Retina (tissue), 1 donor: ENCODE results near the gene CDK17.
"Not testable (repeated sequence)": the region's sequence is repeated elsewhere in the genome, so short reads cannot be mapped to it uniquely, and the experiment has no call there.

Source experiments
- DNase-seq: peaks from one replicate; pipeline ENCODE4 v3.0.0-alpha.2; 2016

Gene CDK17

DNA sequence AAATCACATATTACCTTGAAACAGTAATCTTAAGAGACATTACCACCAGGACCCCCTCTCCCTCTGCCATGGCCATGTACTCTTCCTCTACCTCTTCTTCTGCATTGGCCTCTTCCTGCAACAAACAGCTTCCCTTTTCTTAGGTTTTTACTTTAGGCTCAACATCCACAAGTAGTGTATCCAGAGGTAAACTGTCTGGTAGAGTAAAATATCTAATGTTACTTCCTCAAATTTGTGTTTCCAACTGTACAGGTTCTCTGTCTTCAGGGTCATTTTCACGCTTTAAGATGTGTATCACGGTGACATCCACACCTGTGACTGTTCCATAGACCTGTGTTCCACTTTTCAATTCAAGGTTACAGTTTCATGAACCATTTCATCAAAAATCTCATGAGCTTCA is 13.4 kb downstream of the CDK17 start:
- DNase-seq: no peak

DNA sequence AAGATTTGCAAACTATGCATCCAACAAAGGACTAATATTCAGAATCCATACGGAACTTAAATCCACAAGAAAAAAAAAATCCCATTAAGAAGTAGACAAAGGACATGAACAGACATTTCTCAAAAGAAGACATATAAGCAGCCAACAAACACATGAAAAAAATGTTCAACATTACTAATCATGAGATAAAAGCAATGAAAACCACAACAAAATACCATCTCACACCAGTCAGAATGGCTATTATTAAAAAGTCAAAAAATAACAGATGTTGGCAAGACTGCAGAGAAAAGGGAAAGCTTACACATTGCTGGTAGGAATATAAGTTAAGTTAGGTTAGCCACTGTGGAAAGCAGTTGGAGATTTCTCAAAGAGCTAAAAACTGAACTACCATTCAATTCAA is 16.2 kb downstream of the CDK17 start:
- no peak for DNase-seq

DNA sequence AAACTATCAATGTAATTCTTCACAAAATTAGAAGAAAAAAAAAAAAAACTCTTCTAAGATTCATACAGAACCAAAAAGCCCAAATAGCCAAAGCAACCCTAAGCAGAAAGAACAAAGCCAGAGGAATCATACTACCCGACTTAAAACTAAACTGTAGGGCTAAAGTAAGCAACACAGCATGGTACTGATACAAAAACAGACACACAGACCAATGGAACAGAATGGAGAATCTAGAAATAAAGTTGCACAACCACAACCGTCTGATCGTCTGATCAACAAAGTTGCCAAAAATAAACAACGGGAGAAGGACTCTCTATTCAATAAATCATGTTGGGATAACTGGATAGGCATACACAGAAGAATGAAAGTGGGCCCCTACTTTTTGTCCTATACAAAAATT is 16.9 kb downstream of the CDK17 start:
- no peak for DNase-seq

DNA sequence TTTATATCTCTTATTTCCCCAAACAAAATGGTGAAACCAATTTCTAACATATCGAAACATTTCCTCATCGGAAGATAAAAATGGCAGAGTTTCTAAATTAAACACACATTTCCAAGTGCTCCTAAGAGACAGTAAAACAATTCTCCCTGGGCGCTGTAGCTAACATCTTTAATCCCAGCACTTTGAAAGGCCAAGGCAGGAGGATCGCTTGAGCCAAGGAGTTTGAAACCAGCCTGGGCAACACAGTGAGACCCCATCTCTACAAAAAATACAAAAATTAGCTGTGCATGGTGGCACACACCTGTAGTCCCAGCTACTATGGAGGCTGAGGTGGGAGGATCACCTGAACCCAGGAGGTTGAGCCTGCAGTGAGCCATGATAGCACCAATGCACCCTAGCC is 20.5 kb downstream of the CDK17 start:
- not testable (repeated sequence) for DNase-seq

DNA sequence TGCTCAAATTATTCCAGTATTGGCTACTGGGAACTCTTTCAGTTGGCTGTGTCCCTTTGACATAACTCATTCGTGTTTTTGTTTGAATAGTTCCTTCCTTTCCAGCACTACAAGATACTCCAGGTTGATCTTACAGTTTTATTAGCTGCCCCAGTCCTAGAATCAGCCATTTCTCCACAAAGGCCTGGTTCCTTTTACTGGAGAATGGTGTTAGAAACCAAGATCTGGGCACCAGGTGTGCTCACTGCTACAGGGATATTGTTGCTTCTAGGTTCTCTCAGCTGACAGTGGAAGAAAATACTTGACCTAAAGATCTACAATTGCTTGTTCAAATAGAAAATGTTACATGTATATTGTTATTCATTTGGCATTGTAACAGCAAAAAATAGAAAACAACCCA is 21.9 kb downstream of the CDK17 start:
- DNase-seq: no peak

DNA sequence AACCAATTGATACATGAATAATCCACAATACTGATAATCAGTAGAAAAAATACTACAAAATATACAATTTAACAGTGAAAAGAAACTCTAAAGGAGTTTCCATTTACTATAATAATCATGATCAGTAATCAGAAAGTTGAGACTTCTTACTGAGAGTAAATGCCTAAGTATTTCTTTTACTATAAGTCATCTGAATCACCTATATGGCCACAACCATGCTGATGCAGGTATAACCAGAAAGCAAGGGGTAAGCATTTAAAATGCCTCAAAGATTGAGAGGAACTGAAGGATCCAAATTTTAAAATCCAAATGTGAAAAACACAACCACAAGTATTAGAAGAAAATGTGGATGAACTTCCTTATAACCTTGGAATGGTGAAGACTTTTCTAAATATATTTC is 23.4 kb downstream of the CDK17 start:
- no peak for DNase-seq

DNA sequence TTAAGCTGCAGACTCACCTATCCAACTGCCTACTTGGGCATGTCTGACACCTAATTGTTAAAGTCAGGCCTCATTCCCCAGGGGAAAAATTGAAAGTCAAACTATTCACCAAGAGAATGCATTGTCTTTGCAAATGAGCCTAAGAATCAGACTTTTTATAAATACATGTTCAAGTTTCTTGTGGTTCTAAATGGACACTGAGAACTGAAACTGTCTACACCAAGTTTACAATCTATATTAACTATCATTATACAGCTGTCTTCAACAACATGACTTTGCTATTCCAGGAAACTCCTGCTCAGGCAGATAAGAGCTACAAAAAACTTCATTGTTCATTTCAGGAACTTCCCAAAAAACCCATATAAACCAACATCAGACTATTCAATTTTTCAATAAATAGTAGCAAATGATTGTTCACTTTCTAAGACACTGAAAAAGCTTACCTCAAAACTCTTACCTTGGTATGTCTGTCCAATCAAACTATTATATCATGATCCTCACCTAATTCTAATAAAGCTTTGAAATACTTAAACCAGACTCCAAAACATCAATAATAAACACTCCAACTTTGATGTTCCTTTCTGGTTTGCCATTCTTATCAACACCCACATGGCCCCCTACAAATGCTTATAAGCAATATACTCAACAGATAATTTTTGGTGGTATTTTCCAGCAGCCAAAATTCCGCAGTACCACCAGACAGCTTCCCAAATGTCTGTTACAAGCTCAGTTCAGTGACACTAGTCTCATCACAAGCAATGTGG is 24.2 kb downstream of the CDK17 start:
- no peak for DNase-seq

DNA sequence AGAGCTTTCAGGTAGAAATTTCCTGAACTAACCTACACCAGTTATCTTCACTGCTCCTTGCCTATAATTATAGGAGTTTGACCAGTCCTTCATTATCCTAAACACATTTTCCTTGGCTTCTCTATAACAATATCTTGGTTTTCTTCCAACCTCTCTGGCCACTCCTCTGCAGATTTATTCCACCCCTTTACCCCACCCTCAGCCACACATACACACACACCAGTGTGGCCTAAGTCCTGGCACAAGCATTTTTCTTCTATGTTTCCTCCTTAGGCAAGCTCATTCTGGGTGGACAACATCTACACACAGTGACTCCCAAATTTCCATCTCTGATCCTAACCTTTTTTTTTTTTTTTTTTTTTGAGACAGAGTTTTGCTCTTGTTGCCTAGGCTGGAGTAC is 25.1 kb downstream of the CDK17 start:
- no peak for DNase-seq

DNA sequence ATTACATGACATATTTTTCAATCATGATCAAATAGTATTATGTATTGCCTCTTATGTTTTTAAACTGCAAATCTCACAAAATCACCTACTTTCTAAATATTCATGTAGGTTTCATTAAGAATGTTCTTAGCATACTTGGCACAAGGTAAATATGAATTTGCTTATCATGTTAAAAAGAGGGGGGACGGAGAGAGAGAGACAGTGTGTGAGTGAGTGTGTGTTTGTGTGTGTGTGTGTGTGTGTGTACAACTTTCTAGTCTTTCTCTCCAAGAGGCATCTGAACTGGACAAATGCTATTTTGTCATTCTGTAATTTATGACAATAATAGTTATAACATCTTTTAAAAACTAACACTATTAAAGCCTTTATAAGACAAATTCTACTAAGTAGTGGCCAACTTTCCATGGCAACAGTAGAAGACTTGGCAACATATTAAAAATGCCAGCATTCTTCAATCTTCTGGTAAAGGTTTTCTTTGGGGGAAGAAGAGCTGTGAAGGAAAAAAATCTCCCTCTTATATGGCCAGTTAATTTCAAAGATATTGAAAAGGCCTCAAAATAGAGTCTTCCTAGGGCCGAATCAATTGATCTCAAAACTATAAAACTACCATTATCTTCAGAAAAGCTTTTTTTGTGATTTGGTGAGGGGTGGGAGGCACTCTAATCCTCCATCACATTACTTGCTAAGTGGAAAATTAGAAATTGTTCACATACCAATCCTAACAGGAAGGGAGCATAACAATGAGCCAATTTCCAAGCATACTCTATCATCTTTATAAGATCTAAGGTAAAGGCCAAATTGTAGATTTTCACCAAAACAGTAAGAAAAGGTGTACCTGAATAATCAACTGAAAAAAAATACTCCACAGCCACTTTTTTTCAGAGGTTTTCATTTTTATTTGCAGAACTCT is 28.2 kb downstream of the CDK17 start:
- no peak for DNase-seq

DNA sequence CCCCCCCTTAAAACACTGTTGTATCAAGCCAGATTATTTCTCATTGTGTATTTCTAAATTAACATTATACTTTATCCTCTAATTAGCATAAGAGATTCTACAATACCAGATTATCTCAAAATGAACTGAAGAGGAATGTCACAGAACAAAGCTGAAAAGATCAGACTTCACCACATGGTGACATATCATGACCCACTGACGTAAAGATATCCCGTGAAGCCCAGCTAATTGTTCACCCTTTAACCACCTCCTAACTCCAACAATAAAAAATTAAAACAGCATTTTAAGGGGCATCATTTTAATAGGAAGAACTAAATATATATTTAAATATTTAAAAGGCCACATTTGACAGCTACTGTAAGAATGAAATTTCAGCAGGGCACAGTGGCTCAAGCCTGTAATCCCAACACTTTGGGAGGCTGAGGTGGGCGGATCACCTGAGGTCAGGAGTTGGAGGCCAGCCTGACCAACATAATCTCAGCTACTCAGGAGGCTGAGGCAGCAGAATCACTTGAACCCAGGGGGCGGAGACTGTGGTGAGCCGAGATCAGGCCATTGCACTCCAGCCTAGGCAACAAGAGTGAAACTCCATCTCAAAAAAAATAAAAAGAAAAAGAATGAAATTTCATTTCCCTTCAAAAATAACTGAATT is 29.0 kb downstream of the CDK17 start:
- DNase-seq: no peak

DNA sequence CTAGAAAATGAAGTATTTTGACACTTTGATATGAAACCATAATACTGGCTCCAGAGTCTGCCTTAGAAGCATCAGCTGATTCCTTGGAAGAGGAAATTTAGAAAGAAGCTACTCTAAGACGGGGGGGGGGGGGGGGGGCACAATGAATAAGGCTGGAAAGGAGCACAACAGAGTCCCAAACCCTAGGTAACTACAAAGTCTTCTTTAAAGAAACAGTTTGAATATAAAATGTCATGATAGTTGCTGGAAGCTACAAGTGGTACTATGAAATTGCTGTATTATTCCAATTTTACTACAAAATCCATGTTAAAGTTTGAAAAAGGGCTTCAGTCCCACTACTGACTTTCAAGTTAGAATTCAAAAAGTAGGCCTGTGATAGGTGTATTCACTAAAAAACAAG is 31.6 kb downstream of the CDK17 start:
- no peak for DNase-seq

DNA sequence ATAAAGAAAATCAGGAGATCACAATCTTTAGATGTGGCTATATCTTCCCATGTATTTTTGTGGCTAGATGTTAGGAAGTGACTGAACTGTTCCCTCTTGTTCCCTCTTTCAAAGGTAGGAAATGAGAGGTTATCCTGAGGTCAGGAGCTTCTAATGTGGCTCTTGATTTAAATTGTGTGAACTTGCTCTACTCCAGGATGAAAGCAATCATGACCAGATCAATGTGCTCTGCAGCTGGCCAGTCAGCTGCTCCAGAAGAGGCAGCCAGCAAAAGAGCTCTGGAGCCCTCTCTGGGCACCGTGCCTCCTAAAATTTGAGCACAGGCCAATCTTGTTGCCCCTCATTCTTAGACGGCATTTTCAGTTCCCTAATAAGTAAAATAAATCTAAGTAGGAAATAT is 32.0 kb downstream of the CDK17 start:
- peak; percentile 13 for DNase-seq

DNA sequence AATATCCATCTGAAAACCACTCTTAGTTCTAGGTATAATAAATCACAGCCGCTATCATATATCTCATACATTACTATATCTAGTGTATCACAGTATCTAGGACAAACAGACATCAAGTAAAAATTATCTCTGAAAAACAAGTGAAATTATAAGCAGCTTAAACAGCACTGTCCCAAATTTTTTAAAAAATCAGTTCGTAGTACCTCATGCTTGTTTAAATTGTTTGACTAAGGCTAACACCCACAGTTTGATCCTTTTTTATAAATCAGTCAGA is 33.9 kb downstream of the CDK17 start:
- no peak for DNase-seq

DNA sequence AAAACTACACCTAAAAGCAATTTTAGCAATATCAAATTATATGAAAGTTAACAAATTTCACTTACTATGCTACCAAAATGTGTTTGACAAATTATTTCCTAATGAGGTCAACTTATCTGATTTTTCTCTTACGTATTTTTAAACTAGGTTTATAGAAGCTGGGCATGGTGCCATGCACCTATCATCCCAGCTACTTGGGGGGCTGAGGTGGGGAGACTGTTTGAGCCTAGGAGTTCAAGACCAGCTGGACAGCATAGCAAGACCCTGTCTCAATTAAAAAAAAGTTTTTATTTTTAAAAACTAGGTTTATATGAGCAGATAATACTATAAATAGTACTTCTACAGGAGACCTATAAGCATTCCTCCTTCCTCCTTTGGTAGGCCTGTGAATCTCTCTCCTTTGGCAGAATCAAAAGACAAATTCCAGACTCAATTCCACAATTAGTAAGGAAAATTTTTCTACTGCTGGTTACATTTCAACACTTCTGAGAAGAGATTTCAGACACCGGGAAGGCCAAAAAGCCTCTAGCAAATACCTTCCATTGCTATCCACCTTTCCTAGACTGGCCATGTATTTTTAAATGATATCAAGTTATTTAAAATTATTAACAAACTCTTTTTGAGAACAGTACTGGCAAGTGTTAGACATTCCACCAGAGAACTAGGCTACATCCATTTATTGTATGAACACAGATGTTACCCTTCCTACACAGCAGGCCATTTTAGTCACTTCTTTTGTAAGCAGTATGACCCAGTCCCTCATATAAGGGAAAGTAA is 34.4 kb downstream of the CDK17 start:
- no peak for DNase-seq

DNA sequence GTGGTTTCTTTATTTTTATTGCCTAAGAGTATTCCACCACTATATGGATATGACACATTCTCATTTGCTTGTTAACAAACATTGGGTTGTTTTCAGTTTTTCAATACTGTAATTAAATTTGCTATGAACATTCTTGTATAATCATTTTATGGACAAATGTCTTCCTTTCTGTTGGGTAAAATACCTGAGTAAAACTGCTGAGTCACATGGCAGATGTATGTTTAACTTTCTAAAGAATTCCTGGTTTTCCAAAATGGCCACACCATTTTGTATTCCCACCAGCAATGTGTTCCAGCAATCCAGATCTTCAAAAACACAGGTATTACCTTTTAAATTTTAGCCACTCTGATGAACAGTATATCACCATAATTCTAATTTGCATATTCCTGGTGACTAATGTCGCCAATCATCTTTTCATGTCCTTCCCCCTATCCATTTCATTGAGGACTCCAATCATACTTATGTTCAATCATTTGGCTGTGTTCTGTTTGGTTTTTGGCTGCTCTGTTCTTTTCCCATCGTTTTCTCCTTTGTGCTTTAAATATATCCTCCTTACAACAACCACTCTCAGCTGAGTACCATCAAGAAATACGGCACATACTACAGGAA is 36.0 kb downstream of the CDK17 start:
- DNase-seq: no peak

DNA sequence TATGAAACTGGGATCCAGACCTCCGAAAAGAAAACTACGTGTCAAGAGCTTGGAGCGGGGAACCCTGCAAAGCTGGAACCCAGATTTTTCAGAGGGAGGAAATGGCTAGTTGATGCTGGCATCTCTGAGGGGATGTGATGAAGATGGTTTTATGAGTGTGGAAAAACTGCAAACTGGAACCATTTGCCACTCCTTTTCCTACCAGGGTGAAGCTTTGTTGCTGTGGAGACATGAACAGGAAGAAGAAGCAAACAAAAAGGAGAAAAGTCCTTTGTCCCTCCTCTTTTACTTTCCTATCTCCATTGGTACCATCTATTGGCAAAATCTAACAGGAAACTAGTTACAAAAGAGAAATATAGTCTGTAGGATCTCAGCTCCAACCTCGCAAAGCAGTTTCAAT is 39.2 kb downstream of the CDK17 start:
- no peak for DNase-seq

DNA sequence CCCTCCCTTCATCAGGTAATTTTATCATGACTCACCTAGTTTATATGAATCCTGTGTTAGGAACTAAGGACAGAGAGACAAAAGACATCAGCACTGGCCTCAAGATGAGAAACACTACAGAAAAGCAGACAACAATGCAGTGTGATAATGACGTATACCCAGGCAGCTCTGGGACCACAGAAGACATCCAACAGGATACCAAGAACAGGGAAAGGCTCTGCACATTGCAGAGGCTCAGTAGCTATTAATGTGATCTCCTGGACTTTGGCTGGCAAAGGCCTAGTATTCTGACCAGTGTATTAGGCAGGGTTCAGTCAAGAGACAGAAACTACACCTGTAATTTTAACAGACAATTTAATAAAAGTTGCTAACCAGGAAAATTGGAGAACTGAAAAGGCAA is 39.7 kb downstream of the CDK17 start:
- no peak for DNase-seq

DNA sequence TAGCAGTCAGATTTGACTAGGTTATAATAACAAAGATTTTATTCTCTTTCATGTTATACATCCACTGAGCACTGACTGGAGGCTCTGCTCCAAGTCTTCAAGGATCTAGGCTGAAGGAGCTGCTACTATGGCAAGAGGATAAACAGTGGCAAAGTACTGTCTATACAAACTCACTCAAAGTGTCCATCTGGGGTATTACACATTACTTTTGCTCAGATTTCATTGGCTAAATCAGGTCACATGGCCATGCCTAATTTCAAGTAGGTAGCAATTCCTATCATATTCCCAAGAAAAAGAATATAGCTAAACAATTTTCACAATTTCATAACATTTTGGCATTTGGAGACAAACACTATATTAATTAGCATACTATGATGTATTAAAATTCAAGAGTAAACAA is 40.9 kb downstream of the CDK17 start:
- no peak for DNase-seq

DNA sequence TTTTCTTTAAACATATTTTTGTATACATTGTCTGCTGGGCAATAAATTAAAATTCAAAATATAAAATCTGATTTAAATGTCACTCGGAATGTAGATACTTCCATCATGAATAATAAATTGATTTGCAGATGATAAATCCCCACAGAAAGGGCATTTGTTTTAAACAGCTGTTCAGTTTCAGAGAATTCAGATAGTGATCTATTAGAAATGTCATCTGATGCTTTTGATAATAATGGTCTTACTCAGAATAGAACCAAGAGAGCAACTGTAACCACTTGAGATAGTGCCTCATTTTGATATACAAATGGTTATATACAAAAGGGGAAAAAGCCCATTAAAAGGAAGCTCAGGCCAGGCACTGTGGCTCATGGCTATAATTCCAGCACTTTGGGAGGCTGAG is 43.4 kb downstream of the CDK17 start:
- no peak for DNase-seq

DNA sequence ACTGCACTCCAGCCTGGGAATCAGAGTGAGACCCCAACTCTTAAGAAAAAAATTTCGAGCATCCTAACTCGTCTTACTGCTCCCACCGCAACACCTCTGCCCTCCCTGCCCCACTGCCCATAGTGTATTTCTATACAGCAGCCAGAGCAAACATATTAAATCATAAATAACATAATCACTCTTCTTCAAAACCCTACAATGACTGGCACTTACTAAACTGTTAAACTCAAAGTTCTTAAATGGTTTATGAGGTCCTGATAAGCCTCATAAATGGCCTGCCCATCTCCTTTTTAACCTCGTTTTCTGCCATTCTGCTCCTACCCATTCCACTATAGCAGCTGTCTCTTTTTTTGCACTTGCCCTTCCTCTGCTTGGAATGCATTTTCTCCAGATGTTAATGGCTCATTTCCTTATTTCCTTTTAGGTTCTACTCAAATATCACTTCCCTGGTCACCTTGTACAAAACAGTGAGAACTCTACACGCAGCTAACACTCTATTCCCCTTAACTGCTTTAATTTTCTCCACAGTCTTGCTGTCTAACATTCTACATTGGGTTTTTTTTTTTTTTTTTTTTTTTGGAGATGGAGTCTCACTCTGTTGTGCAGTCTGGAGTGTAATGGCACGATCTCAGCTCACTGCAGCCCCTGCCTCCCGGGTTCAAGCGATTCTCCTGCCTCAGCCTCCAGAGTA is 45.2 kb downstream of the CDK17 start:
- no peak for DNase-seq

DNA sequence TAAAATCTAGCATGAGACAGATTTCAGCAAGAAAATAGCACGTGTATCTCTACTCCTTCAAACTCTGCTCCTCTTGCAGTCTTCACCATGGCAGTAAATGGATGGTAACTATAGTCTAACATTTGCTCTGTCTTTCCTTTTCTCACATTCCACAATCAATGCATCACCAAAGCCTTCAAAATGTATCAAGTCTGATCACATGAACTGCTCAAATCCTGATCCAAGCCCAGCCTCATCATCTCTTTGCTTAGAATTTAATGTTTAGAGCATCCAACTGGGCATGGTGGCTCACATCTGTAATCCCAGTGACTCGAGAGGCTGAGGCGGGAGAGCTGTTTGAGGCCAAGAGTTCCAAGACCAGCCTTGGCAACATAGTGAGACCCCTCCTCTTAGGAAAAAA is 45.9 kb downstream of the CDK17 start:
- DNase-seq: no peak

DNA sequence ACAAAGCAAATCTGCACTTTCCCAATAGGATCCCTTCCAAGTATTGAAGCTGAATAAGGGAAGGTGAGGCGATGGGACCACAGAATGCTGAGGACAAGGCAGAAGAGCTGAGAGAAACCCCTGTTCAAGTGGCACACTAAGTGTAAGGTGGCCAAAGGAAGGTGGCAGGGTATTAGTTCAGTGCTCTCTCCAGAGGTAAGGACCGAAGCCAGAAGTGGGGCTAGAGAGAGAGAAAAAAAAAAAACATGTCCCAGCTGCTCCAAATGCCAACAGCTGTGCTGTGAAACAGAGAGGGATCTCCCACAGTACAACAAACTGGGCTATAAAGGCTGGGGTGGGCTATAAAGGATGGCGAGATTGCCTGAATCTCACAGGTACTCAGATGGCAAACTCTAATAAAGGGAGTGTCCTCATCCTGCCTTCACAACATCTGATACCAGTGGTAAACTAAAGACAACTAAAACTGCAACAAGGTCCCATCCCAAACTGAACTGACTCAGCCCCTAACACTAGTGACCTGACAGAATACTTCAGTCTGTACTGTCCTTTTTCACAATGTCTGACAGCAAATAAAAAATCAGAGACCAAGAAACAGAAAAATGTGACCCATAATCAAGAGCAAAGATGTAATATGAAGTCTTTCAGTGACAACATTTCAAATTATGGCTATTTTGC is 47.9 kb downstream of the CDK17 start:
- no peak for DNase-seq
